Nephron (organoid): ENCODE measurements around the gene COL27A1.

Experiments used
- H3K27ac Mint-ChIP-seq, 3 experiments: 2 replicates each; pipeline ENCODE4 v1.8.0; 2020; ENCODE audit warnings: mixed read lengths in 3 of 3, mild to moderate bottlenecking in 2 of 3, moderate library complexity in 1 of 3
- H3K27me3 Mint-ChIP-seq: 2 replicates; pipeline ENCODE4 v1.8.0; 2021; ENCODE audit warnings: low read depth, mild to moderate bottlenecking, moderate library complexity, mixed read lengths
- H3K36me3 Mint-ChIP-seq: 2 replicates; pipeline ENCODE4 v1.8.0; 2020; ENCODE audit warnings: low read depth, mixed read lengths
- H3K4me1 Mint-ChIP-seq: 2 replicates; pipeline ENCODE4 v1.8.0; 2020; ENCODE audit warnings: mixed read lengths
- H3K4me3 Mint-ChIP-seq, 3 experiments: 2 replicates each; pipeline ENCODE4 v1.8.0; 2020; ENCODE audit warnings: mild to moderate bottlenecking in 3 of 3, mixed read lengths in 3 of 3, moderate library complexity in 2 of 3
- H3K9me3 Mint-ChIP-seq: 2 replicates; pipeline ENCODE4 v1.8.0; 2020; ENCODE audit warnings: mixed read lengths
- CTCF ChIP-seq, 3 experiments: fragments of 200-600 bp; sonication (generic); IDR thresholded peaks; one replicate each; pipeline ENCODE4 v1.5.0; 2021; ENCODE audit warnings: antibody characterized with exemption in 3 of 3; ENCODE audit not compliant: unreplicated experiment in 3 of 3

Gene COL27A1

DNA sequence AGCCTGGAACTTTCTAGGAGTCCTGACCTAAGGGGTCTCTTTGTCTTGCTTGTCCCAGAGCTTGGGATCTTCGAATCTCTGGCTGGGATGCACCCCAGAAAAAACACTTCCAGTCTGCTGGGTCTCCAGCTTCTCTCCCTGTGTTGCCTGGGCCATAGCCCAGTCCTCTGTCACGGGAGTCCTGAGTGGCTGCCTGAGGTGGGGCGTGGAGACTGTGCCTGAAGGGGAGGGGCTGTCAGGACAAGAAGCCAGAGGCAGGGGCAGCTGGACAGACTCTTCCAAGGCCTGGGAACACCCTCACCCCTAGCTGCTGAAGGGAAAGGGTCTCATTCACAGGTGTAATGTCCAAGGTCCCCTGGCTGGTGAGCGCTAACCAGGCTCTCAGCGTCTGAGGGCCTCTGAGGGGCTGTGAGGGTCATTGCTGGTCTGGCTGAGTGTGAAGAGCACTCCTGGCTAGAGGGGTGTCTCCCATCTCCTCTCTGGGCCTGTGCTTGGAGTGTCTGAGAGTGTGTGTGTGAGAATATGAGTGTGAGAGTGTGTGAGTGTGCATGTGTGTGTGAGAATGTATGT lies 20.4 kb upstream of the COL27A1 start:
- Mint-ChIP-seq H3K4me1 (peaks cover 17% of the 10 kb centered on the region), H3K27me3 (peaks cover 19% of the 10 kb centered on the region), H3K9me3 (peaks cover 2% of the 10 kb centered on the region), H3K36me3 (no peaks in the 10 kb centered on the region), H3K4me3 (no peak overlapping the region), H3K27ac (no peak overlapping the region)
- TF ChIP-seq CTCF (IDR thresholded peaks at IDR 0.05; ENCODE audit: unreplicated experiment in 3 of 3) = no peak

DNA sequence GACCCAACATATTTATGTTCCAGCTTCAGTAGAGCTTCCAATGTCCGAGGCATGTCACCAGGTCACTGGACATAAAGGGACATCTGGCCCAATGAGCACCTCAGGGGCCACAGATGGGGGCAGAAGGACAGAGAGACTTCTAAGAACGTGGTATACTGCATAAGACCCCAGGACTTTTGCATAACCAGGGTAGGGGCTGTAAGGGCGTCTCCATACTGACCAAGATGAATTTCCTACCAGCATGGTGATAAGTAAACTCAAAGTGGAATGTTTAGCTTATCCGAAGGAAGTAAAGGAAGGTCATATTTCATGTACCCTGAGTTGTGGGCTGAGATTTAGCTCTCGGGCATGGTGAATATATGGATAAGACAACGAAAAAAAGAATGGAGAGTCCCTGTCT lies 17.5 kb upstream of the COL27A1 start:
- no peak for TF ChIP-seq CTCF (IDR thresholded peaks at IDR 0.05; ENCODE audit: unreplicated experiment in 3 of 3)
- no peak overlapping the region for H3K4me3 Mint-ChIP-seq
- H3K27ac Mint-ChIP-seq = no peak overlapping the region
- H3K36me3 Mint-ChIP-seq = no peaks in the 10 kb centered on the region
- peaks cover 38% of the 10 kb centered on the region for H3K4me1 Mint-ChIP-seq
- peaks cover 2% of the 10 kb centered on the region for H3K9me3 Mint-ChIP-seq
- peaks cover 13% of the 10 kb centered on the region for H3K27me3 Mint-ChIP-seq

DNA sequence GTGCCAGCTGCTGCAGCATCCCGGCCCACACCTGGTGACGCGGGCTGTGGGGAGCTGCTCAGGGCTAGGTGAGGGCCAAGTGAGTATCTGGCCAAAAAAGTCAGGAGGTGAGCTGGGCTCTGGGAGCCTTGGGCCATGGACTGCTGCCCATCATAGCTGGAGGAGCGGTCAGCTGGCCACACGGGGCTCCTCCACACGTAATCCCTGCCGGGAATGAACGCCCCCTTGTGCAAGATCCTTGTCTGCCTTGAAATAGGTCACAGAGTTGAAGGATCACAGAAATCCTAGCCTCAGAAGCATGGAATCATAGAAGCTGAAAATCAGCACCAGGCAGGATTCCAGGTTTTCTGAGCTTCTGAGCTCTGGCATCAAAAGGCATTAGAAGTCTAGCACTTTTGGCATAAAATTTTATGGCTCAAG lies 16.8 kb upstream of the COL27A1 start:
- H3K36me3 Mint-ChIP-seq = no peaks in the 10 kb centered on the region
- H3K9me3 Mint-ChIP-seq = peaks cover 2% of the 10 kb centered on the region
- no peak for TF ChIP-seq CTCF (IDR thresholded peaks at IDR 0.05; ENCODE audit: unreplicated experiment in 3 of 3)
- peaks cover 41% of the 10 kb centered on the region for H3K4me1 Mint-ChIP-seq
- H3K4me3 Mint-ChIP-seq = no peak overlapping the region
- H3K27ac Mint-ChIP-seq = no peak overlapping the region
- H3K27me3 Mint-ChIP-seq = peaks cover 12% of the 10 kb centered on the region

DNA sequence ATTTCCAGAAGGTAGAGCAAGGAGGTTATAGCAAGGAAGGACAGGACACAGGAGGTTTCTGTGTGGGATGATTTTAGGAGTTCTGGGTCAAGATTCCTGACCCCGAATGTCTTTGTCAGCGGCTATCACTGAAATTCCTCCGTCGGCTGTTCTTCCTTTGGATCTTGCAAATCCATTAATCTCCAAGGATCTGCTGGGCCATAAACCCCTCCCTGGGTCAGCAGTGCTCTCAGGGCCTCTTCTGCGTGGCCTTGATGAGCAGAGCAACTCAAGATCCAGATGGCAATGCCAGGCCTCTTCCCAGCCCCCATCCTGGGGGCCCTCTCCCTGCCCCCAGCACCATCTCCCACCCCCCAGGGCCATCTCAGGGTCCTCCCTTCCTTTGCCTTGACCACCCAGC lies 16.3 kb upstream of the COL27A1 start:
- peaks cover 9% of the 10 kb centered on the region for H3K27me3 Mint-ChIP-seq
- H3K27ac Mint-ChIP-seq = no peak overlapping the region
- TF ChIP-seq CTCF (IDR thresholded peaks at IDR 0.05; ENCODE audit: unreplicated experiment in 3 of 3) = no peak
- H3K4me1 Mint-ChIP-seq = peaks cover 45% of the 10 kb centered on the region
- H3K9me3 Mint-ChIP-seq = peaks cover 2% of the 10 kb centered on the region
- H3K36me3 Mint-ChIP-seq = no peaks in the 10 kb centered on the region
- H3K4me3 Mint-ChIP-seq = no peak overlapping the region

- peaks cover 49% of the 10 kb centered on the region for H3K4me1 Mint-ChIP-seq
- H3K27me3 Mint-ChIP-seq = peaks cover 7% of the 10 kb centered on the region
- H3K4me3 Mint-ChIP-seq = peak overlapping the region in 1 of 3 experiments; percentile 20
- H3K9me3 Mint-ChIP-seq = peaks cover 2% of the 10 kb centered on the region
- H3K36me3 Mint-ChIP-seq = no peaks in the 10 kb centered on the region
- no peak for TF ChIP-seq CTCF (IDR thresholded peaks at IDR 0.05; ENCODE audit: unreplicated experiment in 3 of 3)
- H3K27ac Mint-ChIP-seq = peak overlapping the region; percentile 28 to 73 (median 54)
Observed at GRCh38 chr9:114140401-114140800, 14.9 kb upstream of the COL27A1 start.

- H3K27ac Mint-ChIP-seq = peak overlapping the region; percentile 28 to 73 (median 54)
- H3K36me3 Mint-ChIP-seq = no peaks in the 10 kb centered on the region
Observed at GRCh38 chr9:114140850-114141249, 14.5 kb upstream of the COL27A1 start.

More at GRCh38 chr9:114140850-114141249, 14.5 kb upstream of the COL27A1 start:
- Mint-ChIP-seq H3K4me1 (peaks cover 49% of the 10 kb centered on the region), H3K9me3 (peaks cover 2% of the 10 kb centered on the region), H3K4me3 (peak overlapping the region in 1 of 3 experiments; percentile 20), H3K27me3 (peaks cover 4% of the 10 kb centered on the region)
- TF ChIP-seq CTCF (IDR thresholded peaks at IDR 0.05; ENCODE audit: unreplicated experiment in 3 of 3) = no peak
